Body of pancreas (tissue), 4 donors: ENCODE results near the gene BRD3. TPM values are rescaled to one million over a fixed set of nuclear protein-coding genes. Genes with fewer than 3 reads are reported as not detected.
A peak's percentile ranks its signal among the peaks of the same experiment; 100 is the strongest.

Source experiments
- ATAC-seq: fragments of 150-250 bp; one replicate; pipeline ENCODE4 v1.9.1; 2016
- DNase-seq, 4 donors: peaks; one replicate each; pipeline ENCODE4 v3.0.0-alpha.2; 2019
- H3K27ac ChIP-seq, 4 donors: fragments of 200-600 bp; sonication (generic); 1 replicate in 3 of 4; 2 replicates in 1 of 4; pipeline versions ENCODE4 v1.5.1 to v1.6.1; 2016 to 2019; ENCODE audit warnings: mild to moderate bottlenecking in 1 of 4, mixed read lengths in 1 of 4, moderate library complexity in 1 of 4
- H3K27me3 ChIP-seq, 2 donors: fragments of 200-600 bp; sonication (generic); one replicate each; pipeline ENCODE4 v1.6.0; 2016; ENCODE audit warnings: mild to moderate bottlenecking in 1 of 2
- H3K36me3 ChIP-seq, 2 donors: fragments of 200-600 bp; sonication (generic); replicated peaks in 1 of 2; 2 replicates each; pipeline ENCODE4 v1.5.1; 2016; ENCODE audit warnings: low read depth in 2 of 2; ENCODE audit not compliant: insufficient read depth in 1 of 2
- H3K4me1 ChIP-seq: fragments of 200-600 bp; sonication (generic); one replicate; pipeline ENCODE4 v1.6.0; 2016
- H3K4me3 ChIP-seq, 2 donors: fragments of 200-600 bp; sonication (generic); 1 replicate in 1 of 2; 2 replicates in 1 of 2; pipeline ENCODE4 v1.5.1; 2016 to 2019
- H3K9me3 ChIP-seq, 3 donors: fragments of 200-600 bp; sonication (generic); 1 replicate in 2 of 3; 2 replicates in 1 of 3; pipeline ENCODE4 v1.5.1; 2016
- POLR2A ChIP-seq, 3 donors: fragments of 450-650 bp; IDR thresholded peaks; one replicate each; pipeline ENCODE4 v1.6.1; 2016; ENCODE audit warnings: antibody characterized with exemption in 3 of 3, mild to moderate bottlenecking in 2 of 3
- WGBS, 2 donors: methylation state at CpG; one replicate each; pipeline ENCODE4 v1.1.5; 2017; 5-methylcytosine and 5-hydroxymethylcytosine counted together
- intact Hi-C: fragments of 100-400 bp; cut with DNase I; formaldehyde crosslinking; loops from one replicate; pipeline ENCODE4 v1.15.1; 2023
- total RNA-seq, 2 donors: library from RNA; depleted of rRNA; stranded (reverse); fragments of >200 nt; gene quantifications; one replicate each; pipeline ENCODE4 v1.1.0, GENCODE V29; 2016
- TF ChIP-seq, protein P1 (sequence below), 7 experiments: fragments of 450-650 bp in 4 of 7; fragments of 200-600 bp in 3 of 7; sonication (generic) in 3 of 7; IDR thresholded peaks; one replicate each; pipeline ENCODE4 v1.5.1; 2016 to 2019; ENCODE audit warnings: antibody characterized with exemption in 7 of 7

The BRD3 gene
- total RNA-seq, 2 donors from 2014 or later: 12.2 to 27.4 TPM

DNA sequence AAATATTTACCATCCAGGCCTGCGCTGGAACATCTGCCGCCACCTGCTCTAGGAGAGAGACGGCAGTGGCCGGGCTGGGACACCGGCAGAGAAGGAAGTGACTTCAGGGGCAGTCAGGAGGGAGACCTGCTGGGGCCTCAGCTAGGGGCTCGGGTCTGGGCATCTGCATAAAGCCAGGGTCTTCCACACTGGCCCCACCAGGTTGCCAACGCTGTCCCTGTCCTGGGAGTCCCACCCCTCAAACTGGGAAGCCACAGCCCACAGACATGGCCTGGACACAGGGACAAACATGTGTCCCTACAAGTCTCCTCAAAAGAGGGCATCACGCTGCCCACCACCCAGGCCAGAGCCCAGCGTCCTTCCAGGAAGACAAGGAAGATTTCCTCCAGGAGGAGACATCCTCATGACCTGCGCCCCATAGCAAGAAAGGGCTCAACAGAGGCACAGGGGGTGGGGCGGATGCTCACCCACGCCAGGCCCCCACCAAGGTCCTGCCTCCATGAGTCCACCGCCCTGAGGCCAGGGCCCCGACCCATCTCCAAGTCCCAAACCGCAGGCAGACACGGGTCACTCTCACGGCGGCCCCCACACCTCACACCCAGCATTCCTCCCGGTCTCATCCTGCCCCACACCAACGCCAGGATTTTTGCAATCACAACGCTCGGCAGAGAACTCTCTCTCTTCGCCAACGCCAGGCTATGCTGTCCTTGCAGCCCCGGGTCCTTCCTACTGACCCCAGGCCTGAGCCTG is 84.7 kb downstream of the BRD3 start:
- no peak overlapping the region for H3K4me3 ChIP-seq
- TF ChIP-seq POLR2A (IDR thresholded peaks at IDR 0.05): no peak
- TF ChIP-seq, protein P1, sequence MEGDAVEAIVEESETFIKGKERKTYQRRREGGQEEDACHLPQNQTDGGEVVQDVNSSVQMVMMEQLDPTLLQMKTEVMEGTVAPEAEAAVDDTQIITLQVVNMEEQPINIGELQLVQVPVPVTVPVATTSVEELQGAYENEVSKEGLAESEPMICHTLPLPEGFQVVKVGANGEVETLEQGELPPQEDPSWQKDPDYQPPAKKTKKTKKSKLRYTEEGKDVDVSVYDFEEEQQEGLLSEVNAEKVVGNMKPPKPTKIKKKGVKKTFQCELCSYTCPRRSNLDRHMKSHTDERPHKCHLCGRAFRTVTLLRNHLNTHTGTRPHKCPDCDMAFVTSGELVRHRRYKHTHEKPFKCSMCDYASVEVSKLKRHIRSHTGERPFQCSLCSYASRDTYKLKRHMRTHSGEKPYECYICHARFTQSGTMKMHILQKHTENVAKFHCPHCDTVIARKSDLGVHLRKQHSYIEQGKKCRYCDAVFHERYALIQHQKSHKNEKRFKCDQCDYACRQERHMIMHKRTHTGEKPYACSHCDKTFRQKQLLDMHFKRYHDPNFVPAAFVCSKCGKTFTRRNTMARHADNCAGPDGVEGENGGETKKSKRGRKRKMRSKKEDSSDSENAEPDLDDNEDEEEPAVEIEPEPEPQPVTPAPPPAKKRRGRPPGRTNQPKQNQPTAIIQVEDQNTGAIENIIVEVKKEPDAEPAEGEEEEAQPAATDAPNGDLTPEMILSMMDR (IDR thresholded peaks at IDR 0.05): no peak
- H3K36me3 ChIP-seq: no peaks in the 10 kb centered on the region
- DNase-seq: peak in 2 of 4 donors; percentile 8 to 9
- H3K9me3 ChIP-seq: no peaks in the 10 kb centered on the region
- no peak for ATAC-seq
- peak overlapping the region in 2 of 4 donors; percentile 6 to 87 for H3K27ac ChIP-seq
- 82 to 86% methylated on average over 18 to 25 of the region's 25 CpGs for WGBS, 2 donors
- intact Hi-C loops: no loop called here
- H3K27me3 ChIP-seq: no peaks in the 10 kb centered on the region
- peaks cover 81% of the 10 kb centered on the region for H3K4me1 ChIP-seq

- DNase-seq: peak in 1 of 4 donors; percentile 10
- H3K4me1 ChIP-seq: peaks cover 81% of the 10 kb centered on the region
- H3K27ac ChIP-seq: peak overlapping the region in 3 of 4 donors; percentile 86 to 93 (median 87)
- WGBS, 2 donors: 71 to 75% methylated on average over 21 to 28 of the region's 28 CpGs
- H3K4me3 ChIP-seq: no peak overlapping the region
- H3K9me3 ChIP-seq: no peaks in the 10 kb centered on the region
- no peaks in the 10 kb centered on the region for H3K36me3 ChIP-seq
- no peak for TF ChIP-seq POLR2A (IDR thresholded peaks at IDR 0.05)
- TF ChIP-seq, protein P1 (IDR thresholded peaks at IDR 0.05): no peak
- intact Hi-C loops: no loop called here
- no peak for ATAC-seq
- H3K27me3 ChIP-seq: no peaks in the 10 kb centered on the region
Observed at GRCh38 chr9:133981958-133982681, 85.7 kb downstream of the BRD3 start.

DNA sequence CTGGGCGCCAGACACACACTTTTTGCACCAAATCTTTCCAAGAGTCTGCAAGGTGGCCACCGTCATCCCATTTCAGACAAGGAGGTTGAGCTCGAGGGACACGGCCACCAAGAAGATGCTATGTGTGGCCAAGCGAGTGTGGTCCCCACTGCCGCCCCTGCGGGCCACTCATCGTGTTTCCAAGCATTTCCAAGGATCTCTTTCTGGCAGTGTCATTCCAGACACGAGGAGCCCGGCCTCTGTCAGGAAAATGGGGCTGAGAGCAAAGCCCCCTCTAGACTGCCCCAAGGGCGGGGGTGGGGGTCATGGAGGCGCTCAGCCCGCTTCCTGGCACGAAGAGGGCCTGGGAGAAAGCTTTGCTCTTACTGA is 86.3 kb downstream of the BRD3 start:
- ATAC-seq (no peak), DNase-seq (no peak)
- H3K4me1 ChIP-seq: peaks cover 84% of the 10 kb centered on the region
- no peak overlapping the region for H3K4me3 ChIP-seq
- no peaks in the 10 kb centered on the region for H3K27me3 ChIP-seq
- peak overlapping the region in 3 of 4 donors; percentile 86 to 93 (median 87) for H3K27ac ChIP-seq
- WGBS, 2 donors: 87 to 89% methylated on average over 13 to 14 of the region's 14 CpGs
- TF ChIP-seq, protein P1 (IDR thresholded peaks at IDR 0.05): no peak
- no peak for TF ChIP-seq POLR2A (IDR thresholded peaks at IDR 0.05)
- H3K36me3 ChIP-seq: no peaks in the 10 kb centered on the region
- intact Hi-C loops: no loop called here
- H3K9me3 ChIP-seq: no peaks in the 10 kb centered on the region

GRCh38 chr9:133980864-133981588 is 86.8 kb downstream of the BRD3 start:
- Histone ChIP-seq H3K27me3 (no peaks in the 10 kb centered on the region), H3K4me1 (peaks cover 87% of the 10 kb centered on the region), H3K27ac (peak overlapping the region; percentile 84 to 93 (median 86)), H3K36me3 (no peaks in the 10 kb centered on the region), H3K4me3 (no peak overlapping the region), H3K9me3 (no peaks in the 10 kb centered on the region)
- TF ChIP-seq POLR2A (IDR thresholded peaks at IDR 0.05): no peak
- TF ChIP-seq, protein P1 (IDR thresholded peaks at IDR 0.05): no peak
- DNase-seq (peak in 1 of 4 donors; percentile 49), ATAC-seq (no peak)
- intact Hi-C loops: no loop called here
- WGBS, 2 donors: 54 to 71% methylated on average over 16 to 25 of the region's 25 CpGs

Other genes with a start within 250 kb of the BRD3 start
- gene VAV2, start 75.7 kb downstream of the BRD3 start, total RNA-seq: 10 to 100 TPM; 31.6 to 32.3 TPM
- 1 to 10 TPM; 7.3 to 9.6 TPM for gene BRD3OS, start 42.5 kb downstream of the BRD3 start, total RNA-seq
- gene WDR5, start 68.1 kb upstream of the BRD3 start, total RNA-seq: 10 to 100 TPM; 12.5 to 19.1 TPM
- gene RNU6ATAC, start 96.5 kb upstream of the BRD3 start, total RNA-seq: not detected